GM12878 (cell line): Measurements from ENCODE around the gene TBX15. TPM values are rescaled to one million over a fixed set of nuclear protein-coding genes. Genes with fewer than 3 reads are reported as not detected.

ENCODE experiments used
- ATAC-seq: fragments of 200-7000 bp; cut with Tn5 transposase; 3 replicates; pipeline ENCODE4 v1.9.1; 2020; ENCODE audit warnings: mild to moderate bottlenecking, moderate library complexity
- BruUV-seq: library from RNA; stranded (reverse); fragments of 400-500 nt; replicated peaks from 2 replicates; lab custom pipeline; 2021; lab: Mats Ljungman, UMichigan
- CTCF ChIA-PET: fragments of 300-600 bp; sonication (Branson Sonifier 250); formaldehyde crosslinking; extraction: SDS; loops from one replicate; lab custom pipeline; 2021; ENCODE audit warnings: inconsistent platforms; lab: Yijun Ruan, JAX
- POLR2A ChIA-PET: fragments of 350-600 bp; formaldehyde crosslinking; extraction: SDS; loops from one replicate; lab custom pipeline; 2021; ENCODE audit warnings: inconsistent platforms; lab: Charles Lee
- RAD21 ChIA-PET: fragments of 300-600 bp; sonication (Branson Sonifier 250); formaldehyde crosslinking; loops from one replicate; lab custom pipeline; 2023; ENCODE audit warnings: antibody characterized with exemption; ENCODE audit not compliant: unreplicated experiment; lab: Charles Lee
- SMC1A ChIA-PET: fragments of 300-600 bp; sonication (Branson Sonifier 250); formaldehyde crosslinking; loops from one replicate; lab custom pipeline; 2023; ENCODE audit not compliant: unreplicated experiment, uncharacterized antibody; lab: Charles Lee
- DNase-seq: peaks from one replicate; pipeline ENCODE4 v3.0.0-alpha.2; 2011; ENCODE audit warnings: low read depth, low spot score
- FAIRE-seq: peaks from 3 replicates; lab custom pipeline; 2011; peaks lifted over from hg19 to GRCh38; lab: Jason Lieb, UNC
- H2AFZ ChIP-seq: 2 replicates; pipeline ENCODE4 v1.6.0; 2011; ENCODE audit warnings: low read depth, low read length, control low read depth; ENCODE audit not compliant: control insufficient read depth
- H3K27ac ChIP-seq: 2 replicates; pipeline ENCODE4 v1.5.1; 2011; ENCODE audit warnings: control low read depth; ENCODE audit not compliant: control insufficient read depth, insufficient read depth
- H3K27me3 ChIP-seq, 2 experiments: replicated peaks in 1 of 2; 2 replicates each; pipeline versions ENCODE4 v1.6.0 to v1.6.1; 2011; ENCODE audit warnings: low read length in 1 of 2; ENCODE audit not compliant: control insufficient read depth in 2 of 2, insufficient read depth in 2 of 2
- H3K36me3 ChIP-seq, 2 experiments: 2 replicates each; pipeline ENCODE4 v1.5.1; 2011; ENCODE audit warnings: low read length in 1 of 2; ENCODE audit not compliant: control insufficient read depth in 2 of 2, insufficient read depth in 2 of 2
- H3K4me1 ChIP-seq: 2 replicates; pipeline ENCODE4 v1.6.1; 2011; ENCODE audit warnings: mild to moderate bottlenecking, low read length, moderate library complexity, mixed read lengths; ENCODE audit not compliant: control insufficient read depth, insufficient read depth
- H3K4me2 ChIP-seq: 2 replicates; pipeline ENCODE4 v1.6.0; 2011; ENCODE audit warnings: control low read depth; ENCODE audit not compliant: control insufficient read depth, insufficient read depth
- H3K4me3 ChIP-seq: fragments of 200-600 bp; sonication (generic); 2 replicates; pipeline ENCODE4 v1.5.1; 2016
- H3K79me2 ChIP-seq: 2 replicates; pipeline ENCODE4 v1.6.0; 2011; ENCODE audit warnings: low read length; ENCODE audit not compliant: control insufficient read depth, insufficient read depth
- H3K9ac ChIP-seq: 2 replicates; pipeline ENCODE4 v1.8.0; 2011; ENCODE audit warnings: low read length, control low read depth, mixed read lengths; ENCODE audit not compliant: control insufficient read depth, insufficient read depth
- H3K9me3 ChIP-seq: replicated peaks from 3 replicates; pipeline ENCODE4 v1.5.1; 2011; ENCODE audit warnings: mild to moderate bottlenecking, low read length; ENCODE audit not compliant: control insufficient read depth, insufficient read depth
- H4K20me1 ChIP-seq: 2 replicates; pipeline ENCODE4 v1.6.0; 2011; ENCODE audit not compliant: control insufficient read depth, insufficient read depth
- EZH2 ChIP-seq: IDR thresholded peaks from 2 replicates; pipeline ENCODE4 v1.6.1; 2012; ENCODE audit warnings: low read depth, mild to moderate bottlenecking, control low read depth, inconsistent platforms, low read length, borderline replicate concordance; ENCODE audit not compliant: control insufficient read depth
- MEF2A ChIP-seq: IDR thresholded peaks from 2 replicates; pipeline ENCODE4 v1.6.1; 2011; ENCODE audit warnings: low read depth, mild to moderate bottlenecking, low read length, moderate library complexity; ENCODE audit not compliant: insufficient read depth
- MYB ChIP-seq: fragments of 150-350 bp; IDR thresholded peaks from 2 replicates; pipeline ENCODE4 v1.6.1; 2014; ENCODE audit warnings: mild to moderate bottlenecking, low read depth, low read length, borderline replicate concordance
- NFXL1 ChIP-seq: fragments of 450-650 bp; IDR thresholded peaks from 2 replicates; pipeline ENCODE4 v1.6.1; 2017; ENCODE audit warnings: antibody characterized with exemption, mild to moderate bottlenecking, borderline replicate concordance
- NRF1 ChIP-seq: conservative IDR thresholded peaks from 2 replicates; pipeline ENCODE4 v1.6.1; 2011; ENCODE audit warnings: mild to moderate bottlenecking, low read depth, low read length, improper control_type of control experiment
- RELA ChIP-seq: fragments of 450-650 bp; IDR thresholded peaks from 2 replicates; pipeline ENCODE4 v1.8.0; 2014; ENCODE audit warnings: borderline replicate concordance; ENCODE audit not compliant: partially characterized antibody
- SMAD5 ChIP-seq: IDR thresholded peaks from 2 replicates; pipeline ENCODE4 v1.6.1; 2016; ENCODE audit warnings: antibody characterized with exemption, low read depth
- SMARCA5 ChIP-seq: fragments of 450-650 bp; IDR thresholded peaks from 2 replicates; pipeline ENCODE4 v1.6.1; 2017; ENCODE audit warnings: mild to moderate bottlenecking
- SREBF2 ChIP-seq: IDR thresholded peaks from 2 replicates; pipeline ENCODE4 v1.6.1; 2012; ENCODE audit warnings: mild to moderate bottlenecking, low read length
- SUPT20H ChIP-seq: IDR thresholded peaks from 2 replicates; pipeline ENCODE4 v1.6.1; 2011; ENCODE audit warnings: low read depth, mild to moderate bottlenecking, low read length, moderate library complexity, borderline replicate concordance; ENCODE audit not compliant: control insufficient read depth
- WGBS: methylation state at CpG from one replicate; pipeline ENCODE4 v1.1.6; 2016; ENCODE audit warnings: low lambda C conversion rate; ENCODE audit not compliant: insufficient replicate concordance, insufficient coverage; ENCODE audit errors: missing lambda C conversion rate; 5-methylcytosine and 5-hydroxymethylcytosine counted together
- in situ Hi-C: fragments of 300-500 bp; cut with MboI; formaldehyde crosslinking; loops from 9 replicates; pipeline ENCODE4 v1.14.3; 2018; ENCODE audit warnings: mixed read lengths
- intact Hi-C: fragments of 100-400 bp; cut with micrococcal nuclease; formaldehyde crosslinking; loops from one replicate; pipeline ENCODE4 v1.14.2; 2022; ENCODE audit not compliant: unreplicated experiment
- polyA plus RNA-seq, 11 experiments: library from polyadenylated mRNA; depleted of rRNA in 4 of 11; unstranded in 6 of 11; stranded (reverse) in 5 of 11; fragments of >200 nt; fragmentation: Nextera tagmentation in 4 of 11; fragmentation: Illumina TruSeq in 1 of 11; extraction: Ambion mirVana in 4 of 11; extraction: Trizol in 1 of 11; gene quantifications; 1 replicate in 1 of 11; 2 replicates in 10 of 11; pipeline versions ENCODE4 v1.2.1 to v1.2.3, GENCODE V29; 2011 to 2016; ENCODE audit warnings: inconsistent platforms in 2 of 11, missing spikeins in 2 of 11, low read depth in 1 of 11
- total RNA-seq, 4 experiments: library from RNA; depleted of rRNA in 3 of 4; stranded (reverse); fragments of >200 nt in 3 of 4; fragmentation: Illumina TruSeq in 1 of 4; extraction: Trizol in 1 of 4; gene quantifications; 2 replicates each; pipeline versions ENCODE4 v1.2.1 to v1.2.3, GENCODE V29; 2013 to 2021
- TF ChIP-seq, protein P1 (sequence below): fragments of 450-650 bp; IDR thresholded peaks from 2 replicates; pipeline ENCODE4 v1.6.1; 2017; ENCODE audit warnings: mild to moderate bottlenecking, moderate library complexity
- TF ChIP-seq, protein P2 (sequence below): fragments of 150-350 bp; IDR thresholded peaks from 2 replicates; pipeline ENCODE4 v1.6.1; 2014; ENCODE audit warnings: mild to moderate bottlenecking, low read depth, low read length
- TF ChIP-seq, protein P3 (sequence below): IDR thresholded peaks from 2 replicates; pipeline ENCODE4 v1.6.1; 2011; ENCODE audit warnings: borderline replicate concordance, low read depth, mild to moderate bottlenecking, moderate library complexity, mixed read lengths, low read length; ENCODE audit not compliant: insufficient read depth; ENCODE audit errors: extremely low read length
- TF ChIP-seq, protein P4 (sequence below): IDR thresholded peaks from 2 replicates; pipeline ENCODE4 v1.6.1; 2011; ENCODE audit warnings: low read depth, mild to moderate bottlenecking, low read length, moderate library complexity, borderline replicate concordance; ENCODE audit errors: extremely low read depth
- TF ChIP-seq, protein P5 (sequence below): fragments of 450-650 bp; conservative IDR thresholded peaks from 2 replicates; pipeline ENCODE4 v1.6.1; 2017; ENCODE audit warnings: mild to moderate bottlenecking, moderate library complexity

Gene TBX15
- total and polyA plus RNA-seq, 10 of the 15 experiments (the other 5 are each of a cell fraction or from before 2014, with no cell fraction given) = 0.64 to 9.4 (median 0.99) TPM

DNA sequence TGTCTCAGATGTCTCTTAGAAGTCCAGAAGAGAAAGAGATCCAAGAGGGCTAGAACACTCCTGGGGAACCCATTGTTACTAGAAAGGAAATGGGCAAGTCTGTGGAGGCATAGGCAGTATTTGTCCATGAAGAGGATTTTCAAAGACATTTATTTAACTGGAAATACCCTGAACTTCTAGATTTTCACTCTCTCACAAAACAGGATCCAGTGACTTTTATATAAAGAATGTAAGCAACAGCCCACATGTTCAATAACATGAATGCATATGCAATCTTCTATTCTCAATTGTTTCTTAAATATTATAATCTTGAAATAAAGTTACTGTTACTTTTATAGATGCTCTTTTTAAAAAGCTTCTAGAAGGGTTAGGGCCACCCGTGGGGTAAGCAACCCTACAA is 53.4 kb downstream of the TBX15 start:
- POLR2A ChIA-PET = no interaction called here
- TF ChIP-seq, protein P1, sequence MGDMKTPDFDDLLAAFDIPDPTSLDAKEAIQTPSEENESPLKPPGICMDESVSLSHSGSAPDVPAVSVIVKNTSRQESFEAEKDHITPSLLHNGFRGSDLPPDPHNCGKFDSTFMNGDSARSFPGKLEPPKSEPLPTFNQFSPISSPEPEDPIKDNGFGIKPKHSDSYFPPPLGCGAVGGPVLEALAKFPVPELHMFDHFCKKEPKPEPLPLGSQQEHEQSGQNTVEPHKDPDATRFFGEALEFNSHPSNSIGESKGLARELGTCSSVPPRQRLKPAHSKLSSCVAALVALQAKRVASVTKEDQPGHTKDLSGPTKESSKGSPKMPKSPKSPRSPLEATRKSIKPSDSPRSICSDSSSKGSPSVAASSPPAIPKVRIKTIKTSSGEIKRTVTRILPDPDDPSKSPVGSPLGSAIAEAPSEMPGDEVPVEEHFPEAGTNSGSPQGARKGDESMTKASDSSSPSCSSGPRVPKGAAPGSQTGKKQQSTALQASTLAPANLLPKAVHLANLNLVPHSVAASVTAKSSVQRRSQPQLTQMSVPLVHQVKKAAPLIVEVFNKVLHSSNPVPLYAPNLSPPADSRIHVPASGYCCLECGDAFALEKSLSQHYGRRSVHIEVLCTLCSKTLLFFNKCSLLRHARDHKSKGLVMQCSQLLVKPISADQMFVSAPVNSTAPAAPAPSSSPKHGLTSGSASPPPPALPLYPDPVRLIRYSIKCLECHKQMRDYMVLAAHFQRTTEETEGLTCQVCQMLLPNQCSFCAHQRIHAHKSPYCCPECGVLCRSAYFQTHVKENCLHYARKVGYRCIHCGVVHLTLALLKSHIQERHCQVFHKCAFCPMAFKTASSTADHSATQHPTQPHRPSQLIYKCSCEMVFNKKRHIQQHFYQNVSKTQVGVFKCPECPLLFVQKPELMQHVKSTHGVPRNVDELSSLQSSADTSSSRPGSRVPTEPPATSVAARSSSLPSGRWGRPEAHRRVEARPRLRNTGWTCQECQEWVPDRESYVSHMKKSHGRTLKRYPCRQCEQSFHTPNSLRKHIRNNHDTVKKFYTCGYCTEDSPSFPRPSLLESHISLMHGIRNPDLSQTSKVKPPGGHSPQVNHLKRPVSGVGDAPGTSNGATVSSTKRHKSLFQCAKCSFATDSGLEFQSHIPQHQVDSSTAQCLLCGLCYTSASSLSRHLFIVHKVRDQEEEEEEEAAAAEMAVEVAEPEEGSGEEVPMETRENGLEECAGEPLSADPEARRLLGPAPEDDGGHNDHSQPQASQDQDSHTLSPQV = no peak
- TF ChIP-seq NRF1 = no peak
- TF ChIP-seq EZH2 = no peak
- no peak for TF ChIP-seq SMAD5
- TF ChIP-seq, protein P2, sequence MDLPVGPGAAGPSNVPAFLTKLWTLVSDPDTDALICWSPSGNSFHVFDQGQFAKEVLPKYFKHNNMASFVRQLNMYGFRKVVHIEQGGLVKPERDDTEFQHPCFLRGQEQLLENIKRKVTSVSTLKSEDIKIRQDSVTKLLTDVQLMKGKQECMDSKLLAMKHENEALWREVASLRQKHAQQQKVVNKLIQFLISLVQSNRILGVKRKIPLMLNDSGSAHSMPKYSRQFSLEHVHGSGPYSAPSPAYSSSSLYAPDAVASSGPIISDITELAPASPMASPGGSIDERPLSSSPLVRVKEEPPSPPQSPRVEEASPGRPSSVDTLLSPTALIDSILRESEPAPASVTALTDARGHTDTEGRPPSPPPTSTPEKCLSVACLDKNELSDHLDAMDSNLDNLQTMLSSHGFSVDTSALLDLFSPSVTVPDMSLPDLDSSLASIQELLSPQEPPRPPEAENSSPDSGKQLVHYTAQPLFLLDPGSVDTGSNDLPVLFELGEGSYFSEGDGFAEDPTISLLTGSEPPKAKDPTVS = no peak
- no peak for TF ChIP-seq SUPT20H
- TF ChIP-seq, protein P3, sequence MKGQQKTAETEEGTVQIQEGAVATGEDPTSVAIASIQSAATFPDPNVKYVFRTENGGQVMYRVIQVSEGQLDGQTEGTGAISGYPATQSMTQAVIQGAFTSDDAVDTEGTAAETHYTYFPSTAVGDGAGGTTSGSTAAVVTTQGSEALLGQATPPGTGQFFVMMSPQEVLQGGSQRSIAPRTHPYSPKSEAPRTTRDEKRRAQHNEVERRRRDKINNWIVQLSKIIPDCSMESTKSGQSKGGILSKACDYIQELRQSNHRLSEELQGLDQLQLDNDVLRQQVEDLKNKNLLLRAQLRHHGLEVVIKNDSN = no peak
- no peak for TF ChIP-seq SREBF2
- TF ChIP-seq, protein P4, sequence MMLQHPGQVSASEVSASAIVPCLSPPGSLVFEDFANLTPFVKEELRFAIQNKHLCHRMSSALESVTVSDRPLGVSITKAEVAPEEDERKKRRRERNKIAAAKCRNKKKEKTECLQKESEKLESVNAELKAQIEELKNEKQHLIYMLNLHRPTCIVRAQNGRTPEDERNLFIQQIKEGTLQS = no peak
- no peak for TF ChIP-seq NFXL1
- TF ChIP-seq SMARCA5 = no peak
- TF ChIP-seq, protein P5, sequence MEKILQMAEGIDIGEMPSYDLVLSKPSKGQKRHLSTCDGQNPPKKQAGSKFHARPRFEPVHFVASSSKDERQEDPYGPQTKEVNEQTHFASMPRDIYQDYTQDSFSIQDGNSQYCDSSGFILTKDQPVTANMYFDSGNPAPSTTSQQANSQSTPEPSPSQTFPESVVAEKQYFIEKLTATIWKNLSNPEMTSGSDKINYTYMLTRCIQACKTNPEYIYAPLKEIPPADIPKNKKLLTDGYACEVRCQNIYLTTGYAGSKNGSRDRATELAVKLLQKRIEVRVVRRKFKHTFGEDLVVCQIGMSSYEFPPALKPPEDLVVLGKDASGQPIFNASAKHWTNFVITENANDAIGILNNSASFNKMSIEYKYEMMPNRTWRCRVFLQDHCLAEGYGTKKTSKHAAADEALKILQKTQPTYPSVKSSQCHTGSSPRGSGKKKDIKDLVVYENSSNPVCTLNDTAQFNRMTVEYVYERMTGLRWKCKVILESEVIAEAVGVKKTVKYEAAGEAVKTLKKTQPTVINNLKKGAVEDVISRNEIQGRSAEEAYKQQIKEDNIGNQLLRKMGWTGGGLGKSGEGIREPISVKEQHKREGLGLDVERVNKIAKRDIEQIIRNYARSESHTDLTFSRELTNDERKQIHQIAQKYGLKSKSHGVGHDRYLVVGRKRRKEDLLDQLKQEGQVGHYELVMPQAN = no peak
- no peak for TF ChIP-seq MEF2A
- no peak for TF ChIP-seq MYB
- TF ChIP-seq RELA = no peak

More for the DNA sequence above, 53.4 kb downstream of the TBX15 start:
- H3K4me2 ChIP-seq = no peak overlapping the region
- BruUV-seq = no TSS peak
- 0 out of 4 replicates have a peak, but pooled peaks cover 0 to 2% of the 10 kb centered on the region in 2 experiments for H3K27me3 ChIP-seq
- no peaks in the 10 kb centered on the region for H3K4me1 ChIP-seq
- ChIA-PET CTCF (no interaction called here), RAD21 (interaction anchor here (1.2 kb wide), 1 partner anchor 8 kb away, joined by 3 read pairs; no protein-coding TSS in a partner anchor), SMC1A (no interaction called here)
- in situ Hi-C loops = no loop called here
- no peaks in the 10 kb centered on the region for H3K79me2 ChIP-seq
- no peak overlapping the region for H3K9ac ChIP-seq
- 0% methylated on average over 1 of the region's 1 CpG for WGBS
- H3K9me3 ChIP-seq = no peaks in the 10 kb centered on the region
- no peak overlapping the region for H3K27ac ChIP-seq
- ATAC-seq (no peak), DNase-seq (no peak), FAIRE-seq (no peak)
- H2AFZ ChIP-seq = no peak overlapping the region
- intact Hi-C loops = loop anchor here (10.0 kb wide), 1 partner anchor 310 kb away; no protein-coding TSS in a partner anchor
- no peaks in the 10 kb centered on the region for H4K20me1 ChIP-seq
- no peaks in the 10 kb centered on the region for H3K36me3 ChIP-seq
- no peak overlapping the region for H3K4me3 ChIP-seq
